Sciatic nerve (tissue), 2 donors: ENCODE results near the gene PLXNB2. TPM values are rescaled to one million over a fixed set of nuclear protein-coding genes. Genes with fewer than 3 reads are reported as not detected.
"Not testable (repeated sequence)": the region's sequence is repeated elsewhere in the genome, so short reads cannot be mapped to it uniquely, and the experiment has no call there.

Experiments
- ATAC-seq: fragments of 200-7000 bp; cut with Tn5 transposase; one replicate; pipeline ENCODE4 v1.9.1; 2020; ENCODE audit warnings: mild to moderate bottlenecking, moderate library complexity
- DNase-seq: peaks from one replicate; pipeline ENCODE4 v3.0.0-alpha.2; 2020; ENCODE audit warnings: low spot score
- intact Hi-C: fragments of 100-400 bp; cut with DNase I; formaldehyde crosslinking; loops from one replicate; pipeline ENCODE4 v1.14.2; 2022
- total RNA-seq: library from RNA; stranded (reverse); fragmentation: NEBNext Ultra II Directional; extraction: Animal tissue kit (Norgen Biotek cat#: 25700); gene quantifications from one replicate; pipeline ENCODE4 v1.2.1, GENCODE V29; 2021
- donor health status: DM: no; HTN: no; CAD: no.
- donor health status: DM: no; HTN: no; CAD: no.

PLXNB2 gene
- 160 TPM for total RNA-seq

GRCh38 chr22:50306753-50307749, at the start of gene PLXNB2:
PLXNB2 (minus strand) TSS chr22:50307646; CDS start chr22:50290584, 17,062 bp downstream.
- ATAC-seq (peak; percentile 72), DNase-seq (peak; percentile 88)
- intact Hi-C loops, result no loop called here

GRCh38 chr22:50357222-50357621, 49.8 kb upstream of the PLXNB2 start:
- DNase-seq, result no peak
- intact Hi-C loops, result no loop called here

GRCh38 chr22:50356186-50356585, 48.7 kb upstream of the PLXNB2 start:
- DNase-seq (no peak), ATAC-seq (no peak)
- intact Hi-C loops, result no loop called here

More at GRCh38 chr22:50357222-50357621, 49.8 kb upstream of the PLXNB2 start:
- ATAC-seq, result no peak

- ATAC-seq (no peak), DNase-seq (no peak)
- intact Hi-C loops, result no loop called here
Observed at GRCh38 chr22:50348058-50348457, 40.6 kb upstream of the PLXNB2 start.

GRCh38 chr22:50347157-50347556, 39.7 kb upstream of the PLXNB2 start:
- intact Hi-C loops, result no loop called here

GRCh38 chr22:50346470-50346869, 39.0 kb upstream of the PLXNB2 start:
- intact Hi-C loops, result no loop called here
- DNase-seq (no peak), ATAC-seq (no peak)

More at GRCh38 chr22:50347157-50347556, 39.7 kb upstream of the PLXNB2 start:
- ATAC-seq, result no peak
- no peak for DNase-seq

GRCh38 chr22:50343541-50343935, 36.1 kb upstream of the PLXNB2 start:
- DNase-seq, result no peak
- no peak for ATAC-seq
- intact Hi-C loops, result no loop called here

- intact Hi-C loops, result no loop called here
- DNase-seq (peak; percentile 93), ATAC-seq (peak; percentile 88)
Observed at GRCh38 chr22:50342651-50343540, 35.5 kb upstream of the PLXNB2 start, which contains the start of gene PPP6R2. PPP6R2 (plus strand) TSS chr22:50343327; CDS start chr22:50393909, 50,582 bp downstream.

- peak; percentile 85 for ATAC-seq
- peak; percentile 95 for DNase-seq
- intact Hi-C loops, result no loop called here
Observed at GRCh38 chr22:50341977-50342650, 34.7 kb upstream of the PLXNB2 start.

- no peak for ATAC-seq
- intact Hi-C loops, result loop anchor here (5.0 kb wide), 1 partner anchor 78 kb away; the partner anchor contains the start of gene MAPK12
- DNase-seq, result no peak
Observed at GRCh38 chr22:50339945-50340879, 32.8 kb upstream of the PLXNB2 start.

GRCh38 chr22:50338860-50339462, 31.5 kb upstream of the PLXNB2 start:
- ATAC-seq (no peak), DNase-seq (no peak)
- intact Hi-C loops, result loop anchor here (5.0 kb wide), 1 partner anchor 77 kb away; the partner anchor contains the start of gene MAPK12

GRCh38 chr22:50338042-50338573, 30.7 kb upstream of the PLXNB2 start:
- intact Hi-C loops, result loop anchor here (5.0 kb wide), 1 partner anchor 76 kb away; the partner anchor contains the start of gene MAPK12
- DNase-seq, result no peak
- no peak for ATAC-seq

GRCh38 chr22:50337262-50338041, 30.0 kb upstream of the PLXNB2 start:
- no peak for DNase-seq
- no peak for ATAC-seq
- intact Hi-C loops, result loop anchor here (5.0 kb wide), 1 partner anchor 75 kb away; the partner anchor contains the start of gene MAPK12

- intact Hi-C loops, DNase-seq, ATAC-seq: not testable (repeated sequence)
Observed at GRCh38 chr22:50334433-50334832, 27.0 kb upstream of the PLXNB2 start.

- ATAC-seq (no peak), DNase-seq (no peak)
- intact Hi-C loops, result loop anchor here (5.0 kb wide), 1 partner anchor 77 kb away; the partner anchor contains the start of gene HDAC10
Observed at GRCh38 chr22:50329236-50329635, 21.8 kb upstream of the PLXNB2 start.

- no peak for DNase-seq
- ATAC-seq, result no peak
- intact Hi-C loops, result loop anchor here (2.0 to 5.0 kb wide), 2 partner anchors 59 to 75 kb away; partner anchors contain the start of gene HDAC10
Observed at GRCh38 chr22:50327711-50328019, 20.2 kb upstream of the PLXNB2 start.
